GM19452 (cell line): ENCODE measurements around the gene COX6A1.
"Not testable (repeated sequence)": the region's sequence is repeated elsewhere in the genome, so short reads cannot be mapped to it uniquely, and the experiment has no call there.

Experiments used
- ATAC-seq: cut with Tn5 transposase; IDR thresholded peaks from one replicate; pipeline ENCODE4 v1.9.1; 2021; ENCODE audit not compliant: unreplicated experiment

COX6A1 gene

GRCh38 chr12:120425797-120426196 lies 12.1 kb upstream of the COX6A1 start:
- no peak for ATAC-seq

- no peak for ATAC-seq
These were observed 9.2 kb upstream of the COX6A1 start for GRCh38 chr12:120428597-120429229.

- no peak for ATAC-seq
These were observed 8.5 kb upstream of the COX6A1 start for GRCh38 chr12:120429368-120429767.

GRCh38 chr12:120432772-120433525 lies 5.0 kb upstream of the COX6A1 start:
- no peak for ATAC-seq

GRCh38 chr12:120438495-120439198 lies 734 bp downstream of the COX6A1 start:
- no peak for ATAC-seq

- no peak for ATAC-seq
These were observed 1.8 kb downstream of the COX6A1 start for GRCh38 chr12:120439646-120440247.

GRCh38 chr12:120444676-120445075 lies 6.8 kb downstream of the COX6A1 start:
- no peak for ATAC-seq

- peak; percentile 82 for ATAC-seq
These were observed 8.3 kb downstream of the COX6A1 start, which contains the start of the genes GATC and TRIAP1 for GRCh38 chr12:120445911-120446843. TSS of gene GATC (plus strand) at chr12:120446444. CDS start at chr12:120446481, 37 bp downstream. TSS of gene TRIAP1 (minus strand) at chr12:120446384. CDS start at chr12:120446372, 12 bp downstream.

- ATAC-seq: not testable (repeated sequence)
These were observed 8.9 kb downstream of the COX6A1 start for GRCh38 chr12:120446844-120447178.

- ATAC-seq: no peak
These were observed 10.1 kb downstream of the COX6A1 start for GRCh38 chr12:120447992-120448391.

- not testable (repeated sequence) for ATAC-seq
These were observed 14.6 kb downstream of the COX6A1 start for GRCh38 chr12:120452524-120452923.

GRCh38 chr12:120453060-120453750 lies 15.3 kb downstream of the COX6A1 start:
- no peak for ATAC-seq

- ATAC-seq: no peak
These were observed 16.1 kb downstream of the COX6A1 start for GRCh38 chr12:120453977-120454376.

- ATAC-seq: no peak
These were observed 17.4 kb downstream of the COX6A1 start for GRCh38 chr12:120455302-120455701.

GRCh38 chr12:120457133-120457532 lies 19.2 kb downstream of the COX6A1 start:
- no peak for ATAC-seq

- no peak for ATAC-seq
These were observed 22.2 kb downstream of the COX6A1 start for GRCh38 chr12:120460157-120460556.

- ATAC-seq: no peak
These were observed 24.3 kb downstream of the COX6A1 start for GRCh38 chr12:120462099-120462640.

GRCh38 chr12:120463712-120464111 lies 25.8 kb downstream of the COX6A1 start:
- no peak for ATAC-seq

GRCh38 chr12:120465756-120466155 lies 27.8 kb downstream of the COX6A1 start:
- no peak for ATAC-seq
